K562 (cell line): ENCODE results near the gene CSNK1A1L. TPM values are rescaled to one million over a fixed set of nuclear protein-coding genes. Genes with fewer than 3 reads are reported as not detected.

Experiments
- ATAC-seq: fragments of 200-7000 bp; cut with Tn5 transposase; 3 replicates; pipeline ENCODE4 v1.9.1; 2020; ENCODE audit warnings: moderate library complexity
- BruUV-seq: library from RNA; stranded (reverse); fragments of 400-500 nt; replicated peaks from 2 replicates; lab custom pipeline; 2021; lab: Mats Ljungman, UMichigan
- CTCF ChIA-PET: fragments of 300-600 bp; formaldehyde crosslinking; extraction: SDS; loops from one replicate; lab custom pipeline; 2021; ENCODE audit warnings: low intra/inter-chr PET ratio; lab: Yijun Ruan, JAX
- POLR2A ChIA-PET: fragments of 300-600, 350-650 bp; sonication (Branson Sonifier 250); formaldehyde crosslinking; extraction: SDS; loops from one replicate; lab custom pipeline; 2021; ENCODE audit warnings: antibody characterized with exemption, inconsistent platforms; lab: Yijun Ruan, JAX
- DNase-seq, 4 experiments: peaks; one replicate each; pipeline versions ENCODE4 v3.0.0 to v3.0.0-alpha.2; 2011 to 2018; ENCODE audit warnings: low spot score in 3 of 4, mixed read lengths in 3 of 4; ENCODE audit errors: extremely low read depth in 1 of 4
- FAIRE-seq: peaks from 2 replicates; lab custom pipeline; 2011; peaks lifted over from hg19 to GRCh38; lab: Jason Lieb, UNC
- H2AFZ ChIP-seq: 2 replicates; pipeline ENCODE4 v1.6.0; 2011; ENCODE audit warnings: low read depth, low read length, control low read depth, inconsistent platforms
- H3K27ac ChIP-seq: fragments of 200-600 bp; 3 replicates; pipeline ENCODE4 v1.8.0; 2011; ENCODE audit warnings: low read depth, mild to moderate bottlenecking, control low read depth, inconsistent platforms, low read length, moderate library complexity, mixed read lengths; ENCODE audit errors: extremely low read depth
- H3K27me3 ChIP-seq, 2 experiments: fragments of 300-600 bp in 1 of 2; 2 replicates in 1 of 2; 3 replicates in 1 of 2; pipeline versions ENCODE4 v1.6.0 to v1.8.0; 2011; ENCODE audit warnings: inconsistent platforms in 2 of 2, low read length in 2 of 2, mild to moderate bottlenecking in 1 of 2, mixed read lengths in 1 of 2, moderate library complexity in 1 of 2; ENCODE audit not compliant: control insufficient read depth in 2 of 2, insufficient read depth in 2 of 2
- H3K36me3 ChIP-seq: fragments of 300-600 bp; 3 replicates; pipeline ENCODE4 v1.8.0; 2011; ENCODE audit warnings: mild to moderate bottlenecking, low read length, inconsistent platforms; ENCODE audit not compliant: control insufficient read depth, insufficient read depth
- H3K4me1 ChIP-seq, 2 experiments: fragments of 200-600 bp in 1 of 2; replicated peaks in 1 of 2; 2 replicates in 1 of 2; 3 replicates in 1 of 2; pipeline versions ENCODE4 v1.5.1 to v1.8.0; 2011; ENCODE audit warnings: inconsistent platforms in 2 of 2, low read length in 2 of 2, mild to moderate bottlenecking in 1 of 2, mixed read lengths in 1 of 2, moderate library complexity in 1 of 2; ENCODE audit not compliant: control insufficient read depth in 2 of 2, insufficient read depth in 2 of 2
- H3K4me2 ChIP-seq: 2 replicates; pipeline ENCODE4 v1.6.1; 2011; ENCODE audit warnings: low read length, control low read depth, inconsistent platforms, mixed read lengths; ENCODE audit not compliant: insufficient read depth
- H3K4me3 ChIP-seq: fragments of 200-600 bp; sonication (generic), shearing (Covaris generic); 2 replicates; pipeline ENCODE4 v1.5.1; 2016; ENCODE audit warnings: control low read depth, inconsistent platforms
- H3K79me2 ChIP-seq: fragments of 200-600 bp; 3 replicates; pipeline ENCODE4 v1.8.0; 2011; ENCODE audit warnings: low read length, inconsistent platforms; ENCODE audit not compliant: control insufficient read depth, insufficient read depth
- H3K9ac ChIP-seq, 2 experiments: 2 replicates each; pipeline versions ENCODE4 v1.6.0 to v1.6.1; 2011; ENCODE audit warnings: low read depth in 2 of 2, low read length in 2 of 2, control low read depth in 1 of 2, inconsistent platforms in 1 of 2, mild to moderate bottlenecking in 1 of 2, mixed read lengths in 1 of 2; ENCODE audit not compliant: insufficient read depth in 1 of 2
- H3K9me1 ChIP-seq: one replicate; pipeline ENCODE4 v1.6.0; 2011; ENCODE audit warnings: inconsistent platforms, mild to moderate bottlenecking, low read length, moderate library complexity; ENCODE audit not compliant: control insufficient read depth, insufficient read depth
- H3K9me3 ChIP-seq: replicated peaks from 2 replicates; pipeline ENCODE4 v1.5.1; 2011; ENCODE audit warnings: low read depth, low read length, inconsistent platforms; ENCODE audit not compliant: control insufficient read depth, insufficient read depth
- H4K20me1 ChIP-seq: replicated peaks from 2 replicates; pipeline ENCODE4 v1.6.1; 2011; ENCODE audit warnings: low read length, inconsistent platforms, mixed read lengths; ENCODE audit not compliant: control insufficient read depth, insufficient read depth
- BACH1 ChIP-seq: fragments of 200-800 bp; sonication (Bioruptor generic); IDR thresholded peaks from 2 replicates; pipeline ENCODE4 v1.6.1; 2016; ENCODE audit warnings: missing genetic modification characterization, missing compliant biosample characterization
- ETV1 ChIP-seq: fragments of 450-650 bp; conservative IDR thresholded peaks from 2 replicates; pipeline ENCODE4 v1.6.1; 2016; ENCODE audit warnings: missing genetic modification characterization, control low read depth, low read depth, missing compliant biosample characterization
- FOXP4 ChIP-seq: sonication (generic); formaldehyde crosslinking; IDR thresholded peaks from 2 replicates; pipeline ENCODE4 v1.8.0; 2022; ENCODE audit warnings: mild to moderate bottlenecking, missing genetic modification reagents, borderline replicate concordance
- GTF2A2 ChIP-seq: IDR thresholded peaks from 2 replicates; pipeline ENCODE4 v1.6.1; 2016; ENCODE audit warnings: mild to moderate bottlenecking, missing genetic modification characterization, missing compliant biosample characterization
- KLF6 ChIP-seq: fragments of 250-450 bp; sonication (Bioruptor Pico); IDR thresholded peaks from 2 replicates; pipeline ENCODE4 v1.4.0; 2020; ENCODE audit warnings: mild to moderate bottlenecking, moderate library complexity, borderline replicate concordance
- NR1H2 ChIP-seq: sonication (generic); formaldehyde crosslinking; IDR thresholded peaks from 2 replicates; pipeline ENCODE4 v1.4.0; 2020; ENCODE audit warnings: mild to moderate bottlenecking, missing genetic modification reagents
- PKNOX1 ChIP-seq: fragments of 450-650 bp; IDR thresholded peaks from 2 replicates; pipeline ENCODE4 v1.6.1; 2016
- SLC30A9 ChIP-seq: fragments of 250-450 bp; sonication (Bioruptor Pico); IDR thresholded peaks from 2 replicates; pipeline ENCODE4 v1.8.0; 2022; ENCODE audit warnings: mild to moderate bottlenecking, moderate library complexity
- SREBF1 ChIP-seq: fragments of 150-350 bp; IDR thresholded peaks from 2 replicates; pipeline ENCODE4 v1.6.1; 2014; ENCODE audit warnings: antibody characterized with exemption, low read depth, low read length, borderline replicate concordance
- ZBTB7A ChIP-seq: IDR thresholded peaks from 2 replicates; pipeline ENCODE4 v1.6.1; 2011; ENCODE audit warnings: low read depth, mild to moderate bottlenecking, low read length, moderate library complexity, borderline replicate concordance; ENCODE audit not compliant: control insufficient read depth
- ZNF23 ChIP-seq: fragments of 250-450 bp; sonication (Bioruptor Pico); IDR thresholded peaks from 2 replicates; pipeline ENCODE4 v1.4.0; 2020; ENCODE audit warnings: mild to moderate bottlenecking
- ZNF561 ChIP-seq: fragments of 450-650 bp; formaldehyde crosslinking; conservative IDR thresholded peaks from 2 replicates; pipeline ENCODE4 v1.4.0; 2020; ENCODE audit warnings: mild to moderate bottlenecking, moderate library complexity
- WGBS: fragments of 100-300 bp; shearing (Covaris generic); methylation state at CpG from one replicate; pipeline ENCODE4 v1.1.6; 2016; ENCODE audit warnings: low coverage, mixed read lengths; ENCODE audit not compliant: insufficient coverage; ENCODE audit errors: missing lambda C conversion rate; 5-methylcytosine and 5-hydroxymethylcytosine counted together
- in situ Hi-C: fragments of 300-500 bp; cut with MboI; formaldehyde crosslinking; loops from 4 replicates; pipeline ENCODE4 v1.15.0; 2018; ENCODE audit warnings: inconsistent platforms, mixed read lengths
- intact Hi-C: fragments of 100-400 bp; cut with micrococcal nuclease; formaldehyde crosslinking; loops from 2 replicates; pipeline ENCODE4 v1.14.2; 2022
- polyA plus RNA-seq, 8 experiments: library from polyadenylated mRNA; depleted of rRNA in 4 of 8; stranded (reverse) in 5 of 8; unstranded in 3 of 8; fragments of >200 nt; fragmentation: Nextera tagmentation in 2 of 8; fragmentation: Illumina TruSeq in 1 of 8; extraction: Ambion mirVana in 2 of 8; extraction: Trizol in 1 of 8; gene quantifications; 2 replicates each; pipeline versions ENCODE4 v1.2.1 to v1.2.3, GENCODE V29; 2011 to 2014; ENCODE audit warnings: inconsistent platforms in 1 of 8, missing spikeins in 1 of 8
- total RNA-seq, 7 experiments: library from RNA; depleted of rRNA in 6 of 7; stranded (reverse); fragments of >200 nt in 6 of 7; fragmentation: Illumina TruSeq in 2 of 7; extraction: Trizol in 2 of 7; gene quantifications; 2 replicates each; pipeline versions ENCODE4 v1.2.1 to v1.2.3, GENCODE V29; 2011 to 2021; ENCODE audit warnings: low replicate concordance in 1 of 7

The CSNK1A1L gene
- total and polyA plus RNA-seq, 9 of the 15 experiments (the other 6 are each of a cell fraction or from before 2014, with no cell fraction given): not detected

- no peak for TF ChIP-seq PKNOX1
- TF ChIP-seq, all 486 proteins: peak for 0
These were observed 35.2 kb downstream of the CSNK1A1L start (continued) for GRCh38 chr13:37070145-37070695.

GRCh38 chr13:37069597-37070103 lies 35.8 kb downstream of the CSNK1A1L start:
- Histone ChIP-seq H3K79me2 (no peaks in the 10 kb centered on the region), H4K20me1 (no peaks in the 10 kb centered on the region), H3K9ac (no peak overlapping the region; a peak in 1 of 4 replicates), H3K9me1 (no peaks in the 10 kb centered on the region), H3K4me2 (no peak overlapping the region), H3K4me3 (no peak overlapping the region), H3K9me3 (no peaks in the 10 kb centered on the region), H3K27ac (no peak overlapping the region), H3K27me3 (peaks cover 0 to 19% of the 10 kb centered on the region in 2 experiments; a peak in 2 of 5 replicates), H3K36me3 (no peaks in the 10 kb centered on the region), H2AFZ (no peak overlapping the region), H3K4me1 (peaks cover 0 to 9% of the 10 kb centered on the region in 2 experiments; a peak in 2 of 5 replicates)
- POLR2A ChIA-PET: interaction anchor here (1.7 kb wide), 1 partner anchor 10 kb away, joined by 3 read pairs; no protein-coding TSS in a partner anchor
- no peak; the same call in 2 of the 3 replicates for ATAC-seq
- no peak for DNase-seq
- intact Hi-C loops: loop anchor here (2.0 to 10.0 kb wide), 3 partner anchors 211 to 1845 kb away; no protein-coding TSS in a partner anchor
- in situ Hi-C loops: no loop called here
- no peak for FAIRE-seq
- CTCF ChIA-PET: interaction anchor here (0.7 to 1.0 kb wide), 2 partner anchors 211 to 794 kb away, joined by 3 read pairs; no protein-coding TSS in a partner anchor
- no TSS peak for BruUV-seq
- WGBS: 0% methylated on average over 20 of the region's 22 CpGs
- TF ChIP-seq ZNF561 (CRISPR knock-in tag) (no peak), SLC30A9 (CRISPR knock-in tag) (no peak), ETV1 (tag) (no peak), SREBF1 (no peak), GTF2A2 (tag) (no peak), ZNF23 (CRISPR knock-in tag) (no peak), ZBTB7A (no peak), NR1H2 (CRISPR knock-in tag) (no peak), FOXP4 (CRISPR knock-in tag) (no peak), BACH1 (tag) (no peak), KLF6 (CRISPR knock-in tag) (no peak)
